ENCODE measurements around the gene SPATA9.

The SPATA9 gene

DNA sequence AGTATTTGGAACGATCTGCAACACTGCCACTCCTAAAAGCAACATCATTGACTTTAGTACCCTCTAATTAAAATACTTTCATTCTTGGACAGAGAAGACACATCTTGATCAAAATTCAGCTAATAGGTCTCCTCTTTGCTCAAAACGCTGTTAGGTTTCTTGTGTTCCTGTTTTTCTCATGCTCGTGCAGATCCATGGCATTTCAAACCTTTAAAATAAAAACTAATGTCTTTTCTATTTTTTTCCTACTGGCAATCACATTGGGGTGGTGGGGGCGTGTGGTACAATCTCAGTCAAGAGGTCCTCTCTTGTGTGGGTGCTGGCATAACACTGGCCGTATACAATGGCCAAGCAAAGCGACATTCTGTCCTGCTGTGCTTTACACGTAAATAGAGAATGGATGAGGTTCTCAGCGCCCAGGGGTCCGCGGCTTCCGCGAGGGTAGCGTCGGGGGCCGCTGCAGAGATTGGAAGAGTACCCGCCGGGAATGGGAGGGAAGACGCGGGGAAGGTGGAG, 63.2 kb downstream of the SPATA9 start:
- Histone ChIP-seq H3K27me3 (ENCODE audit: control insufficient read depth in 1 of 2, insufficient read depth in 2 of 2, low read length in 2 of 2) (peaks cover 8 to 13% of the 10 kb centered on the region in 2 donors), H3K27ac (ENCODE audit: low read depth, low read length) (no peak overlapping the region), H3K9me3 (ENCODE audit: control insufficient read depth in 1 of 2, low read length in 2 of 2) (no peaks in the 10 kb centered on the region), H3K4me3 (ENCODE audit: low read depth in 1 of 2, low read length in 2 of 2) (peak overlapping the region; percentile 75 to 76), H3K36me3 (ENCODE audit: control insufficient read depth in 1 of 2, insufficient read depth in 2 of 2, low read length in 2 of 2) (no peaks in the 10 kb centered on the region), H3K4me1 (ENCODE audit: control insufficient read depth in 1 of 2, insufficient read depth in 2 of 2, low read length in 2 of 2) (peaks cover 11 to 22% of the 10 kb centered on the region in 2 donors), H3K9ac (ENCODE audit: low read depth in 1 of 2, low read length in 2 of 2) (peak overlapping the region; percentile 48 to 49)

DNA sequence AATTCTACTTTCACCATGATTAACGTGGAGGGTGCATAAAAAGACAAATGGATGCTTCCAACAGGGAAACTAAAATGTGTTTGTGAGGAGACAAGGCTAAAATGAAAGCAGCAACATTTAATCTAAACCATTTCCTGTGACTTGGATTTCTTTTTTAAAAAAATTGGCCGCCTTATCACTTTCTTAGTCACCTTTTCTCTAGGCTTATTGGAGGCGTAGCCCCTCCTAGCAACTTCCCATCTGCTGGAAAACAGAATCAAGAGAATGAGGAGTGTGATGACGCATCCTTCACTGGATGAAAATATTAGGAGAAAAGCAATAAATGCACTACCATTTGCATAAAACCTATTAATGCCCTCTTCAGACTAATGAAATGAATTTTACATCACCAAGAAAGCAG, 63.7 kb downstream of the SPATA9 start:
- H3K4me3 ChIP-seq (ENCODE audit: low read depth in 1 of 2, low read length in 2 of 2) = peak overlapping the region; percentile 75 to 76
- peaks cover 11 to 22% of the 10 kb centered on the region in 2 donors for H3K4me1 ChIP-seq (ENCODE audit: control insufficient read depth in 1 of 2, insufficient read depth in 2 of 2, low read length in 2 of 2)
- no peaks in the 10 kb centered on the region for H3K36me3 ChIP-seq (ENCODE audit: control insufficient read depth in 1 of 2, insufficient read depth in 2 of 2, low read length in 2 of 2)
- H3K27me3 ChIP-seq (ENCODE audit: control insufficient read depth in 1 of 2, insufficient read depth in 2 of 2, low read length in 2 of 2) = peaks cover 8 to 13% of the 10 kb centered on the region in 2 donors
- H3K9ac ChIP-seq (ENCODE audit: low read depth in 1 of 2, low read length in 2 of 2) = no peak overlapping the region
- H3K27ac ChIP-seq (ENCODE audit: low read depth, low read length) = no peak overlapping the region
- H3K9me3 ChIP-seq (ENCODE audit: control insufficient read depth in 1 of 2, low read length in 2 of 2) = no peaks in the 10 kb centered on the region

DNA sequence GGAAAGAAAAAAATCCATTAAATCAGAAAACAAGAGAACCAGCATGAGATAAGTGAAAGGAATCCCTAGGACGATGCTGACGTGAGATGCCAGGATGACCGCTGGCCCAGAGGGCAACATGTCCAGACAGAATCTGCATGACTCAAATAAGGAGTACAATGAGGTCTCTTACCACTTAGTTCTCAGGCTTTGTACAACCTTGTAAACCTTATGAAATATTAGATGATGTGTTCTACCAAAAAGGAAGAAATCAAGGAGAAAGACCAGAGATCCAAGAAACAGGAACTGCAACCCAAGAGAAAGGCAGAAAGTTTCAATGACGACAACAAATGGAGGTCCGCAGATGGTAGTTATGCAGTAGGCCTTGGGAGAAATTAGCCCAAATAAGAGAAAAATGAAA, 65.7 kb downstream of the SPATA9 start:
- Histone ChIP-seq H3K4me1 (ENCODE audit: control insufficient read depth in 1 of 2, insufficient read depth in 2 of 2, low read length in 2 of 2) (peaks cover 11 to 22% of the 10 kb centered on the region in 2 donors), H3K27ac (ENCODE audit: low read depth, low read length) (no peak overlapping the region), H3K9ac (ENCODE audit: low read depth in 1 of 2, low read length in 2 of 2) (no peak overlapping the region), H3K27me3 (ENCODE audit: control insufficient read depth in 1 of 2, insufficient read depth in 2 of 2, low read length in 2 of 2) (peaks cover 8 to 13% of the 10 kb centered on the region in 2 donors), H3K9me3 (ENCODE audit: control insufficient read depth in 1 of 2, low read length in 2 of 2) (peaks cover 0 to 3% of the 10 kb centered on the region in 2 donors), H3K36me3 (ENCODE audit: control insufficient read depth in 1 of 2, insufficient read depth in 2 of 2, low read length in 2 of 2) (no peaks in the 10 kb centered on the region), H3K4me3 (ENCODE audit: low read depth in 1 of 2, low read length in 2 of 2) (no peak overlapping the region)

DNA sequence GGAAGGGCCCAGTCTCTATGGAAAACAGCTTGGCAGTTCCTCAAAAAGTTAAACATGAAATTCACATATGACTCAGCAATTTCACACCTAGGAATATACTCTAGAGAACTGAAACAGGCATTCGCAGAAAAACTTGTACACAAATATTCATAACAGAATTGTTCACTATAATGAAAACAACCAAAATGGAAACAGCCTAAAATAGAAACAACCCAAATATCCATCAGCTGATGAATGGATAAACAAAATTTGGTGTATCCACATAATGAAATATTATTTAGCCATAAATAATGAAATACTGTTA, 67.7 kb downstream of the SPATA9 start:
- Histone ChIP-seq H3K4me1 (ENCODE audit: control insufficient read depth in 1 of 2, insufficient read depth in 2 of 2, low read length in 2 of 2) (peaks cover 4 to 11% of the 10 kb centered on the region in 2 donors), H3K27me3 (ENCODE audit: control insufficient read depth in 1 of 2, insufficient read depth in 2 of 2, low read length in 2 of 2) (peaks cover 6 to 13% of the 10 kb centered on the region in 2 donors)

DNA sequence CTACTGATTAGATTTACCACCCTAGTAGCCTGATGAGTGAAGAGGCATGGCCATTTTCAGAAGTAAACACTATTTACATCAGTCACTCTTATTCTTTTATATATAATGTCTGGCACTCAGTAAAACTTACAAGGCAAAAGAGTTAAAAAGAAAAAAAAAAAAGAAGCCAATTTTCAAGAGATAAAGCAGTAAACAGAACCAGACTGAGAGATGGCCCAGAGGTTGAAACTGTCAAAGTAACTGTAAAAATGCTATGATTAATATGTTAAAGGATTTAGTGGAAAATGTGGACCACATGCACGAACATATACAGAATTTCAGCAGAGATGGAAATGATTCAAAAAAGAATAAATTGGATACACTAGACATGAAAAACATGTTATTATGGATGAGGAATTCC, 69.3 kb downstream of the SPATA9 start:
- Histone ChIP-seq H3K36me3 (ENCODE audit: control insufficient read depth in 1 of 2, insufficient read depth in 2 of 2, low read length in 2 of 2) (no peaks in the 10 kb centered on the region), H3K27me3 (ENCODE audit: control insufficient read depth in 1 of 2, insufficient read depth in 2 of 2, low read length in 2 of 2) (no peaks in the 10 kb centered on the region), H3K9ac (ENCODE audit: low read depth in 1 of 2, low read length in 2 of 2) (no peak overlapping the region), H3K9me3 (ENCODE audit: control insufficient read depth in 1 of 2, low read length in 2 of 2) (peaks cover 0 to 3% of the 10 kb centered on the region in 2 donors), H3K4me1 (ENCODE audit: control insufficient read depth in 1 of 2, insufficient read depth in 2 of 2, low read length in 2 of 2) (no peaks in the 10 kb centered on the region), H3K4me3 (ENCODE audit: low read depth in 1 of 2, low read length in 2 of 2) (no peak overlapping the region), H3K27ac (ENCODE audit: low read depth, low read length) (no peak overlapping the region)

More for the DNA sequence above, 67.7 kb downstream of the SPATA9 start:
- no peak overlapping the region for H3K4me3 ChIP-seq (ENCODE audit: low read depth in 1 of 2, low read length in 2 of 2)
- peaks cover 0 to 3% of the 10 kb centered on the region in 2 donors for H3K9me3 ChIP-seq (ENCODE audit: control insufficient read depth in 1 of 2, low read length in 2 of 2)
- no peaks in the 10 kb centered on the region for H3K36me3 ChIP-seq (ENCODE audit: control insufficient read depth in 1 of 2, insufficient read depth in 2 of 2, low read length in 2 of 2)
- H3K27ac ChIP-seq (ENCODE audit: low read depth, low read length) = no peak overlapping the region
- H3K9ac ChIP-seq (ENCODE audit: low read depth in 1 of 2, low read length in 2 of 2) = no peak overlapping the region

DNA sequence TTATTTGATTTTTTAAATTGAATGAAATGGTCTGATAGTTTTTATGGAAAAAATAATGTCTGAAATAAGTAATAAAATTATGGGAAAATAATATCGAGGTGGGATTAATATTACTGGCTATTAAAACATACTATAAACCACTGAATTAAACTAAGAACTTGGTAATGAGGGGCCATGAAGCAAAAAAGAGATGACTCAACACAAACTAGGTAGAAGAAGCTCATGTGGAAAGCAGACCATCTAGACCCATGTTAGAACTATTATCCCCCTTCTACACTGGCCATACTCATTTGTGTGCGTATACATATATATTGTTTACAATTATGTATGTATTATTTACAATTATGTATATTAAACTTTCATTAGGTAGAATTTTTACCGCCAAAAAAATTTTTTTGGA, 71.4 kb downstream of the SPATA9 start:
- no peak overlapping the region for H3K4me3 ChIP-seq (ENCODE audit: low read depth in 1 of 2, low read length in 2 of 2)
- no peaks in the 10 kb centered on the region for H3K4me1 ChIP-seq (ENCODE audit: control insufficient read depth in 1 of 2, insufficient read depth in 2 of 2, low read length in 2 of 2)

DNA sequence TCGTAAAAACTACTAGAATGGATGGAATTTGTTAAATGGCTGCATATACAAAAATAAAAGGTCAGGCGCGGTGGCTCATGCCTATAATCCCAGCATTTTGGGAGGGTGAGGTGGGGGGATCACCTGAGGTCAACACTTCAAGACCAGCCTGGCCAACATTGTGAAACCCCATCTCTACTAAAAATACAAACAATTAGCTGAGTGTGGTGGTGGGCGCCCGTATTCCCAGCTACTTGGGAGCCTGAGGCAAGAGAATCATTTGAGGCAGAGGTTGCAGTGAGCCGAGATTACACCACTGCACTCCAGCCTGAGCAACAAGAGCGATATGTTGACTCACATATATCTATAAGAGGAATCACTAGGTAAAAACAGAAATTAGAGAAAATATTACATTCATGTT, 72.2 kb downstream of the SPATA9 start:
- Histone ChIP-seq H3K9ac (ENCODE audit: low read depth in 1 of 2, low read length in 2 of 2) (no peak overlapping the region), H3K4me3 (ENCODE audit: low read depth in 1 of 2, low read length in 2 of 2) (no peak overlapping the region), H3K4me1 (ENCODE audit: control insufficient read depth in 1 of 2, insufficient read depth in 2 of 2, low read length in 2 of 2) (no peaks in the 10 kb centered on the region), H3K9me3 (ENCODE audit: control insufficient read depth in 1 of 2, low read length in 2 of 2) (peaks cover 0 to 3% of the 10 kb centered on the region in 2 donors), H3K27ac (ENCODE audit: low read depth, low read length) (no peak overlapping the region), H3K27me3 (ENCODE audit: control insufficient read depth in 1 of 2, insufficient read depth in 2 of 2, low read length in 2 of 2) (no peaks in the 10 kb centered on the region), H3K36me3 (ENCODE audit: control insufficient read depth in 1 of 2, insufficient read depth in 2 of 2, low read length in 2 of 2) (no peaks in the 10 kb centered on the region)

More for the DNA sequence above, 71.4 kb downstream of the SPATA9 start:
- Histone ChIP-seq H3K36me3 (ENCODE audit: control insufficient read depth in 1 of 2, insufficient read depth in 2 of 2, low read length in 2 of 2) (no peaks in the 10 kb centered on the region), H3K9ac (ENCODE audit: low read depth in 1 of 2, low read length in 2 of 2) (no peak overlapping the region), H3K27me3 (ENCODE audit: control insufficient read depth in 1 of 2, insufficient read depth in 2 of 2, low read length in 2 of 2) (no peaks in the 10 kb centered on the region), H3K27ac (ENCODE audit: low read depth, low read length) (no peak overlapping the region), H3K9me3 (ENCODE audit: control insufficient read depth in 1 of 2, low read length in 2 of 2) (peaks cover 0 to 3% of the 10 kb centered on the region in 2 donors)

DNA sequence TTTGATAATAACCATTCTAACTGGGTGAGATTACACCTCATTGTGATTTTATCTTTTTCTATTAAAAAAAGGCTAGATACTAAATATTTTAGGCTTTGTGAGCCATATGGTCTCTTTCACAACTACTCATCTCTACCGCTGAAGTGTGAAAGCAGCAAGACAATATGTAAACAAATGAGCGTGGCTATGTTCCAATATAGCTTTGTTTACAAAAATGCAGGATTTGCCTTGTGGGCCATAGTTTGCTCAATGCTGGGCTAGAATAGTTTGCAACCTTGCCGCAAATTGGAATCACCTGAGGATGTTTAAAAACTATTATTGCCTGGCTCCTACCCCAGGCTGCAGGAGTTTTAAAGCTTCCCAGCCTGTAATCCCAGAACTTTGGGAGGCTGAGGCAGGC, 73.1 kb downstream of the SPATA9 start:
- H3K27me3 ChIP-seq (ENCODE audit: control insufficient read depth in 1 of 2, insufficient read depth in 2 of 2, low read length in 2 of 2) = no peaks in the 10 kb centered on the region
- H3K4me1 ChIP-seq (ENCODE audit: control insufficient read depth in 1 of 2, insufficient read depth in 2 of 2, low read length in 2 of 2) = no peaks in the 10 kb centered on the region
- no peak overlapping the region for H3K9ac ChIP-seq (ENCODE audit: low read depth in 1 of 2, low read length in 2 of 2)
- H3K4me3 ChIP-seq (ENCODE audit: low read depth in 1 of 2, low read length in 2 of 2) = no peak overlapping the region
- no peaks in the 10 kb centered on the region for H3K36me3 ChIP-seq (ENCODE audit: control insufficient read depth in 1 of 2, insufficient read depth in 2 of 2, low read length in 2 of 2)
- H3K9me3 ChIP-seq (ENCODE audit: control insufficient read depth in 1 of 2, low read length in 2 of 2) = peaks cover 0 to 3% of the 10 kb centered on the region in 2 donors
- no peak overlapping the region for H3K27ac ChIP-seq (ENCODE audit: low read depth, low read length)

Data from duodenal mucosa (tissue), 2 donors.